K562 (cell line): ENCODE measurements around the gene PRELID1. TPM values are rescaled to one million over a fixed set of nuclear protein-coding genes. Genes with fewer than 3 reads are reported as not detected.

ENCODE experiments used
- ATF1 ChIP-seq, 2 experiments: fragments of 450-650 bp in 1 of 2; IDR thresholded peaks; 2 replicates each; pipeline ENCODE4 v1.6.1; 2016; ENCODE audit warnings: missing compliant biosample characterization in 1 of 2, missing genetic modification characterization in 1 of 2
- CREB1 ChIP-seq, 2 experiments: sonication (generic) in 1 of 2; formaldehyde crosslinking in 1 of 2; IDR thresholded peaks; 2 replicates each; pipeline versions ENCODE4 v1.6.1 to v1.8.0; 2012 to 2022; ENCODE audit warnings: inconsistent platforms in 1 of 2, mild to moderate bottlenecking in 1 of 2, missing genetic modification reagents in 1 of 2, moderate library complexity in 1 of 2
- CTCF ChIP-seq, 3 experiments: IDR thresholded peaks in 2 of 3; conservative IDR thresholded peaks in 1 of 3; 2 replicates each; pipeline ENCODE4 v1.5.1; 2011 to 2012; ENCODE audit warnings: low read length in 3 of 3, mild to moderate bottlenecking in 3 of 3, control low read depth in 2 of 3, improper control_type of control experiment in 1 of 3, inconsistent platforms in 1 of 3, low read depth in 1 of 3, mixed read lengths in 1 of 3, moderate library complexity in 1 of 3; ENCODE audit not compliant: insufficient read depth in 2 of 3
- GABPB1 ChIP-seq: sonication (generic); formaldehyde crosslinking; IDR thresholded peaks from 2 replicates; pipeline ENCODE4 v1.8.0; 2022; ENCODE audit warnings: mild to moderate bottlenecking, missing genetic modification reagents
- JUND ChIP-seq, 2 experiments: IDR thresholded peaks; 2 replicates in 1 of 2; 3 replicates in 1 of 2; pipeline ENCODE4 v1.6.1; 2011; ENCODE audit warnings: borderline replicate concordance in 2 of 2, low read depth in 2 of 2, low read length in 2 of 2, improper control_type of control experiment in 1 of 2, missing biosample characterization in 1 of 2, missing genetic modification characterization in 1 of 2, missing genetic modification reagents in 1 of 2
- KDM2B ChIP-seq: fragments of 250-450 bp; sonication (Bioruptor Pico); IDR thresholded peaks from 2 replicates; pipeline ENCODE4 v1.8.0; 2021; ENCODE audit warnings: mild to moderate bottlenecking, moderate library complexity
- MLLT1 ChIP-seq, 2 experiments: fragments of 450-650 bp; IDR thresholded peaks; 2 replicates each; pipeline ENCODE4 v1.6.1; 2016
- MTA3 ChIP-seq: fragments of 450-650 bp; formaldehyde crosslinking; IDR thresholded peaks from 2 replicates; pipeline ENCODE4 v1.6.1; 2017; ENCODE audit warnings: mild to moderate bottlenecking, borderline replicate concordance
- NRF1 ChIP-seq, 2 experiments: fragments of 450-650 bp; IDR thresholded peaks in 1 of 2; conservative IDR thresholded peaks in 1 of 2; 2 replicates each; pipeline ENCODE4 v1.6.1; 2014; ENCODE audit warnings: mild to moderate bottlenecking in 2 of 2
- PKNOX1 ChIP-seq: fragments of 450-650 bp; IDR thresholded peaks from 2 replicates; pipeline ENCODE4 v1.6.1; 2016
- POLR2AphosphoS2 ChIP-seq: IDR thresholded peaks from 2 replicates; pipeline ENCODE4 v1.6.1; 2012; ENCODE audit warnings: low read length, improper control_type of control experiment
- PRDM10 ChIP-seq: fragments of 450-650 bp; IDR thresholded peaks from 2 replicates; pipeline ENCODE4 v1.6.1; 2018; ENCODE audit not compliant: partially characterized antibody
- TBL1XR1 ChIP-seq, 2 experiments: IDR thresholded peaks; 2 replicates each; pipeline ENCODE4 v1.6.1; 2012; ENCODE audit warnings: improper control_type of control experiment in 2 of 2, low read length in 2 of 2, mild to moderate bottlenecking in 1 of 2
- ZBTB2 ChIP-seq: fragments of 450-650 bp; IDR thresholded peaks from 2 replicates; pipeline ENCODE4 v1.6.1; 2016; ENCODE audit warnings: antibody characterized with exemption
- ZNF165 ChIP-seq: fragments of 250-450 bp; sonication (Bioruptor Pico); IDR thresholded peaks from 2 replicates; pipeline ENCODE4 v1.4.0; 2020; ENCODE audit warnings: borderline replicate concordance
- ZNF184 ChIP-seq: sonication (generic); formaldehyde crosslinking; IDR thresholded peaks from 2 replicates; pipeline ENCODE4 v1.5.0; 2020; ENCODE audit warnings: missing genetic modification reagents
- polyA plus RNA-seq, 8 experiments: library from polyadenylated mRNA; depleted of rRNA in 4 of 8; stranded (reverse) in 5 of 8; unstranded in 3 of 8; fragments of >200 nt; fragmentation: Nextera tagmentation in 2 of 8; fragmentation: Illumina TruSeq in 1 of 8; extraction: Ambion mirVana in 2 of 8; extraction: Trizol in 1 of 8; gene quantifications; 2 replicates each; pipeline versions ENCODE4 v1.2.1 to v1.2.3, GENCODE V29; 2011 to 2014; ENCODE audit warnings: inconsistent platforms in 1 of 8, missing spikeins in 1 of 8
- total RNA-seq, 7 experiments: library from RNA; depleted of rRNA in 6 of 7; stranded (reverse); fragments of >200 nt in 6 of 7; fragmentation: Illumina TruSeq in 2 of 7; extraction: Trizol in 2 of 7; gene quantifications; 2 replicates each; pipeline versions ENCODE4 v1.2.1 to v1.2.3, GENCODE V29; 2011 to 2021; ENCODE audit warnings: low replicate concordance in 1 of 7

The PRELID1 gene
- total and polyA plus RNA-seq, 9 of the 15 experiments (the other 6 are each of a cell fraction or from before 2014, with no cell fraction given): 40.1 to 484 (median 340) TPM

GRCh38 chr5:177300236-177300880, 3.2 kb upstream of the PRELID1 start (continued):
- peak; percentile 37 for TF ChIP-seq JUND (IDR thresholded peaks at IDR 0.05; ENCODE audit: borderline replicate concordance, low read depth, low read length)
- TF ChIP-seq JUND (tag; IDR thresholded peaks at IDR 0.05; ENCODE audit: borderline replicate concordance, low read depth, low read length): no peak
- peak; percentile 28 to 44; a peak in 2 of 4 replicates for TF ChIP-seq NRF1 (conservative IDR thresholded peaks at IDR 0.05 in 1 of 2, IDR thresholded peaks at IDR 0.05 in 1 of 2)
- peak; percentile 88 for TF ChIP-seq PKNOX1
- peak; percentile 59; the same call in 1 of the 2 replicates for TF ChIP-seq MTA3
- no peak for TF ChIP-seq ZNF184 (CRISPR knock-in tag)
- no peak for TF ChIP-seq MLLT1 (IDR thresholded peaks at IDR 0.05)
- 0 out of 4 replicates have a peak, but pooled peaks of 1 of the 2 experiments have one; percentile 22 for TF ChIP-seq TBL1XR1 (IDR thresholded peaks at IDR 0.05; ENCODE audit: low read length in 2 of 2)
- no peak for TF ChIP-seq ZBTB2
- peak; percentile 55; the same call in 1 of the 2 replicates for TF ChIP-seq CREB1 (IDR thresholded peaks at IDR 0.05)
- 0 out of 2 replicates have a peak, but pooled peaks have one; percentile 56 for TF ChIP-seq CREB1 (CRISPR knock-in tag; IDR thresholded peaks at IDR 0.05)
- TF ChIP-seq KDM2B (CRISPR knock-in tag): no peak
- peak; percentile 28 for TF ChIP-seq PRDM10
- TF ChIP-seq ZNF165 (CRISPR knock-in tag): no peak
- TF ChIP-seq CTCF (IDR thresholded peaks at IDR 0.05 in 2 of 3, conservative IDR thresholded peaks at IDR 0.05 in 1 of 3; ENCODE audit: insufficient read depth in 2 of 3, low read depth in 1 of 3, low read length in 3 of 3): peak; percentile 47 to 56 (median 53); a peak in 5 of 6 replicates
- peak; percentile 33; the same call in 1 of the 2 replicates for TF ChIP-seq GABPB1 (CRISPR knock-in tag)
- TF ChIP-seq ATF1 (CRISPR knock-in tag; IDR thresholded peaks at IDR 0.05): no peak
- TF ChIP-seq ATF1 (tag; IDR thresholded peaks at IDR 0.05): peak; percentile 54
- TF ChIP-seq POLR2AphosphoS2: no peak
